ENCODE data around the gene KNOP1. TPM values are rescaled to one million over a fixed set of nuclear protein-coding genes. Genes with fewer than 3 reads are reported as not detected.

The KNOP1 gene
- total RNA-seq, 2 donors from 2014 or later, result 83.9 to 95.9 TPM

- no peaks in the 10 kb centered on the region for H3K27me3 ChIP-seq (ENCODE audit: control insufficient read depth, insufficient read depth, low read length, poor library complexity, severe bottlenecking)
- Mint-ChIP-seq H3K27me3 (ENCODE audit: insufficient read depth) (no peaks in the 10 kb centered on the region), H3K4me3 (no peak overlapping the region), H3K36me3 (ENCODE audit: low read depth) (peaks cover 3% of the 10 kb centered on the region), H3K9me3 (no peaks in the 10 kb centered on the region), H3K27ac (no peak overlapping the region), H3K4me1 (peaks cover 25% of the 10 kb centered on the region)
- H3K36me3 ChIP-seq (ENCODE audit: control insufficient read depth, insufficient read depth, low read length), result no peaks in the 10 kb centered on the region
- TF ChIP-seq CTCF (conservative IDR thresholded peaks at IDR 0.05), result no peak
- H3K4me3 ChIP-seq (ENCODE audit: low read length), result no peak overlapping the region
- H3K9ac ChIP-seq (ENCODE audit: extremely low read depth, low read length, poor library complexity, severe bottlenecking), result no peak overlapping the region
- no peaks in the 10 kb centered on the region for H3K9me3 ChIP-seq (ENCODE audit: control insufficient read depth, low read length)
- peaks cover 7% of the 10 kb centered on the region for H3K4me1 ChIP-seq (ENCODE audit: control insufficient read depth, insufficient read depth, low read length)
- no peak overlapping the region for H3K27ac ChIP-seq (ENCODE audit: low read depth, low read length)
- DNase-seq, result no peak
- 91 to 100% methylated on average over 1 of the region's 1 CpG for WGBS, 2 experiments (ENCODE audit: insufficient coverage in 1 of 2, insufficient read length in 1 of 2)
Measured at GRCh38 chr16:19754644-19755036, 36.6 kb upstream of the KNOP1 start.

GRCh38 chr16:19753815-19754643, 36.0 kb upstream of the KNOP1 start:
- H3K27ac Mint-ChIP-seq, result no peak overlapping the region
- no peak for TF ChIP-seq CTCF (conservative IDR thresholded peaks at IDR 0.05)
- H3K27me3 Mint-ChIP-seq (ENCODE audit: insufficient read depth), result no peaks in the 10 kb centered on the region
- H3K4me1 Mint-ChIP-seq, result peaks cover 25% of the 10 kb centered on the region
- Histone ChIP-seq H3K27ac (ENCODE audit: low read depth, low read length) (no peak overlapping the region), H3K27me3 (ENCODE audit: control insufficient read depth, insufficient read depth, low read length, poor library complexity, severe bottlenecking) (no peaks in the 10 kb centered on the region), H3K9ac (ENCODE audit: extremely low read depth, low read length, poor library complexity, severe bottlenecking) (no peak overlapping the region), H3K4me1 (ENCODE audit: control insufficient read depth, insufficient read depth, low read length) (peaks cover 7% of the 10 kb centered on the region), H3K9me3 (ENCODE audit: control insufficient read depth, low read length) (no peaks in the 10 kb centered on the region), H3K4me3 (ENCODE audit: low read length) (no peak overlapping the region), H3K36me3 (ENCODE audit: control insufficient read depth, insufficient read depth, low read length) (no peaks in the 10 kb centered on the region)
- H3K9me3 Mint-ChIP-seq, result no peaks in the 10 kb centered on the region
- no peak overlapping the region for H3K4me3 Mint-ChIP-seq
- WGBS, 2 experiments (ENCODE audit: insufficient coverage in 1 of 2, insufficient read length in 1 of 2), result 78 to 91% methylated on average over 8 to 12 of the region's 12 CpGs
- H3K36me3 Mint-ChIP-seq (ENCODE audit: low read depth), result peaks cover 3% of the 10 kb centered on the region
- DNase-seq, result no peak

GRCh38 chr16:19751478-19752385, 33.7 kb upstream of the KNOP1 start:
- Mint-ChIP-seq H3K4me3 (no peak overlapping the region), H3K4me1 (peaks cover 33% of the 10 kb centered on the region), H3K27ac (no peak overlapping the region), H3K27me3 (ENCODE audit: insufficient read depth) (no peaks in the 10 kb centered on the region), H3K36me3 (ENCODE audit: low read depth) (peaks cover 3% of the 10 kb centered on the region), H3K9me3 (no peaks in the 10 kb centered on the region)
- no peaks in the 10 kb centered on the region for H3K9me3 ChIP-seq (ENCODE audit: control insufficient read depth, low read length)
- no peaks in the 10 kb centered on the region for H3K36me3 ChIP-seq (ENCODE audit: control insufficient read depth, insufficient read depth, low read length)
- H3K9ac ChIP-seq (ENCODE audit: extremely low read depth, low read length, poor library complexity, severe bottlenecking), result no peak overlapping the region
- no peak overlapping the region for H3K4me3 ChIP-seq (ENCODE audit: low read length)
- 92% methylated on average over 5 to 6 of the region's 6 CpGs for WGBS, 2 experiments (ENCODE audit: insufficient coverage in 1 of 2, insufficient read length in 1 of 2)
- H3K27ac ChIP-seq (ENCODE audit: low read depth, low read length), result no peak overlapping the region
- no peak for TF ChIP-seq CTCF (conservative IDR thresholded peaks at IDR 0.05)
- no peak for DNase-seq
- H3K27me3 ChIP-seq (ENCODE audit: control insufficient read depth, insufficient read depth, low read length, poor library complexity, severe bottlenecking), result no peaks in the 10 kb centered on the region
- peaks cover 7% of the 10 kb centered on the region for H3K4me1 ChIP-seq (ENCODE audit: control insufficient read depth, insufficient read depth, low read length)

Measured in endodermal cell (in vitro differentiated cells).